Memory B cell (primary cell): ENCODE data around the gene CSNK1D.

Experiments
- ATAC-seq: fragments of 150-1000 bp; cut with Tn5 transposase; 2 replicates; pipeline ENCODE4 v1.10.0; 2021; ENCODE audit warnings: low read depth, mild to moderate bottlenecking, moderate library complexity
- DNase-seq, 2 donors: peaks; one replicate each; pipeline ENCODE4 v3.0.0; 2022; ENCODE audit warnings: low spot score in 2 of 2
- H3K27ac Mint-ChIP-seq: one replicate; pipeline ENCODE4 v1.8.0; 2022; ENCODE audit warnings: mild to moderate bottlenecking, moderate library complexity, mixed read lengths
- H3K27me3 Mint-ChIP-seq: one replicate; pipeline ENCODE4 v1.8.0; 2022; ENCODE audit warnings: mixed read lengths
- H3K36me3 Mint-ChIP-seq: one replicate; pipeline ENCODE4 v1.8.0; 2022; ENCODE audit warnings: mild to moderate bottlenecking, mixed read lengths
- H3K4me1 Mint-ChIP-seq: one replicate; pipeline ENCODE4 v1.8.0; 2022; ENCODE audit warnings: mixed read lengths
- H3K4me3 Mint-ChIP-seq: one replicate; pipeline ENCODE4 v1.8.0; 2022; ENCODE audit warnings: mild to moderate bottlenecking, moderate library complexity, mixed read lengths
- H3K9me3 Mint-ChIP-seq: one replicate; pipeline ENCODE4 v1.8.0; 2022; ENCODE audit warnings: mixed read lengths

The CSNK1D gene

DNA sequence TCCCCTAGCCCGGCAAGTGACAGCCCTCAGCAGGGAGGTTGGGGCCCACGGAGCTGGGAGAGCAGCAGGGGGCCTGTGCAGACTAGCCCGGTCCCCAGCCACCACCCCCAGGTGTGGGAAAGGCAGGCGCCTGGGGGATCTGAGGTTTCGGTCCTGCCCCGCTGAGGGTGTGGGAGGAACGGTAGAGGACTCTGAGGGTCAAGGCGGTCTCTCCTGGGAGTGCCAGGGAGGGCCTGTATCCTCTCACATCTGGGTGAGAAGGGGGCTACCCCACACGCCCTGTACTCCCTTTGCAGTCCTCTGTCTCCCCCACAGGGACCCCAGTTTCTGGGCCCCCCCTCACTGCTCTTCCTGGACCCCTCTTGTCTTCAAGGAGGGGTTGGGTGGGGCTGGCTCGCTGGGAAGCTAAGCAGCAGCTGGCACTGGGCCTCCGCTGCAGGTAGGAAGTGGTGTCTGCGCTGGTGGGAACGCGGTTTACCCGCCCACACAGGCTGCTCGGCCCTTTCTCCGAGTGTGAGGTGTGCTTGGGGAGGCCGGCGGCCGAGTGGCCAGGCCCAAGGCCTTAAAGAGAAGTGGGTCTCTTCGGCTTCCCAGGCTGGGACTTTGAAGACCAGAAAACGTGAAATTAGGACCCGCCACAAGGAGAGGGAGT lies 28.5 kb upstream of the CSNK1D start:
- Mint-ChIP-seq H3K27me3 (no peaks in the 10 kb centered on the region), H3K4me3 (peak overlapping the region; percentile 65), H3K36me3 (no peaks in the 10 kb centered on the region), H3K27ac (no peak overlapping the region), H3K9me3 (no peaks in the 10 kb centered on the region), H3K4me1 (peaks cover 32% of the 10 kb centered on the region)
- ATAC-seq, result no peak
- DNase-seq, result peak in 1 of 2 donors; percentile 50

DNA sequence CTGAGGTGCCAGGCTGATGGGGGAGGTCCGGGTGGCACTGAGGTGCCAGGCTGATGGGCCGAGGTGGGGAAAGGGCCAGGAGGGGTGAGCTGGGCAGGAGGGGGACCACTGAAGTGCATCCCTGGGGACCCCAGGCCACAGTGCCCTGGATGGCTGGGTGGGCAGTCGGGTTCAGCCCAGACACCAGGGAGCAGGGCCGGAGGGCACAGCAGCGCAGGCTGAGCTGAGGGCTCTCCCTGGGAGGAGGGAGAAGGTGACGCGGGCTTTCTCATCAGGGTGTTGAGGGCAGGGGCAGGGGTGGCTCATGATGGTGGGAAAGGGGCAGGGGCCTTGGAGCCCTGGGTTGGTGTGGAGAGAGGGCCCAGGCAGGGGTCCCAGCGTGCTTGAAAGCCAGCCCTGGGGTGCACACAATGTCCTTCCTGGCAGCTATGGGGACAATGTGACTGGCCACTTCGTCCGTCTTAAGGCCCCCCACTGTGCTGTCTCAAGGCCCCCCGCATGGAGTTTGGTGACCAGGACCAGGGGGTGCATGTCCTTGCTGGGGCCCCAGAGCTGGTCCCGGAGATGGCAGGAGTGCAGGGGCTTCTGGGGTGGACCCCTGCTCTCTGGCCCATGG lies 27.9 kb upstream of the CSNK1D start:
- DNase-seq, result peak in 1 of 2 donors; percentile 44
- H3K27ac Mint-ChIP-seq, result peak overlapping the region; percentile 99
- no peaks in the 10 kb centered on the region for H3K9me3 Mint-ChIP-seq
- no peaks in the 10 kb centered on the region for H3K36me3 Mint-ChIP-seq
- no peak for ATAC-seq
- peaks cover 37% of the 10 kb centered on the region for H3K4me1 Mint-ChIP-seq
- H3K4me3 Mint-ChIP-seq, result peak overlapping the region; percentile 65
- H3K27me3 Mint-ChIP-seq, result no peaks in the 10 kb centered on the region

GRCh38 chr17:82300707-82301270 lies 27.3 kb upstream of the CSNK1D start:
- H3K4me3 Mint-ChIP-seq, result peak overlapping the region; percentile 65

GRCh38 chr17:82300228-82300627 lies 26.7 kb upstream of the CSNK1D start:
- no peak for DNase-seq
- H3K9me3 Mint-ChIP-seq, result no peaks in the 10 kb centered on the region
- ATAC-seq, result no peak
- no peaks in the 10 kb centered on the region for H3K27me3 Mint-ChIP-seq
- no peaks in the 10 kb centered on the region for H3K36me3 Mint-ChIP-seq
- H3K27ac Mint-ChIP-seq, result peak overlapping the region; percentile 99
- peak overlapping the region; percentile 51 for H3K4me3 Mint-ChIP-seq
- H3K4me1 Mint-ChIP-seq, result peaks cover 37% of the 10 kb centered on the region

More at GRCh38 chr17:82300707-82301270, 27.3 kb upstream of the CSNK1D start:
- DNase-seq (peak; percentile 61 to 74), ATAC-seq (no peak)
- H3K27ac Mint-ChIP-seq, result peak overlapping the region; percentile 99
- H3K36me3 Mint-ChIP-seq, result no peaks in the 10 kb centered on the region
- no peaks in the 10 kb centered on the region for H3K9me3 Mint-ChIP-seq
- peaks cover 37% of the 10 kb centered on the region for H3K4me1 Mint-ChIP-seq
- H3K27me3 Mint-ChIP-seq, result no peaks in the 10 kb centered on the region

- Mint-ChIP-seq H3K9me3 (no peaks in the 10 kb centered on the region), H3K27ac (peak overlapping the region; percentile 99), H3K4me1 (peaks cover 41% of the 10 kb centered on the region), H3K36me3 (no peaks in the 10 kb centered on the region), H3K27me3 (no peaks in the 10 kb centered on the region), H3K4me3 (peak overlapping the region; percentile 70)
- no peak for DNase-seq
- no peak for ATAC-seq
Observed at GRCh38 chr17:82299452-82299851, 26.0 kb upstream of the CSNK1D start.

GRCh38 chr17:82298538-82299421 lies 25.3 kb upstream of the CSNK1D start:
- Mint-ChIP-seq H3K36me3 (no peaks in the 10 kb centered on the region), H3K9me3 (no peaks in the 10 kb centered on the region), H3K27ac (peak overlapping the region; percentile 99), H3K4me1 (peaks cover 45% of the 10 kb centered on the region), H3K27me3 (no peaks in the 10 kb centered on the region), H3K4me3 (peak overlapping the region; percentile 92)
- DNase-seq (no peak), ATAC-seq (peak; percentile 19)

GRCh38 chr17:82297714-82298537 lies 24.4 kb upstream of the CSNK1D start:
- no peaks in the 10 kb centered on the region for H3K36me3 Mint-ChIP-seq
- peak; percentile 81 for ATAC-seq
- peaks cover 45% of the 10 kb centered on the region for H3K4me1 Mint-ChIP-seq

GRCh38 chr17:82297280-82297713 lies 23.8 kb upstream of the CSNK1D start:
- peaks cover 44% of the 10 kb centered on the region for H3K4me1 Mint-ChIP-seq

More at GRCh38 chr17:82297714-82298537, 24.4 kb upstream of the CSNK1D start:
- Mint-ChIP-seq H3K9me3 (no peaks in the 10 kb centered on the region), H3K27ac (peak overlapping the region; percentile 99), H3K4me3 (peak overlapping the region; percentile 92), H3K27me3 (no peaks in the 10 kb centered on the region)
- peak; percentile 80 to 91 for DNase-seq

GRCh38 chr17:82296511-82297279 lies 23.2 kb upstream of the CSNK1D start:
- H3K9me3 Mint-ChIP-seq, result no peaks in the 10 kb centered on the region
- peaks cover 41% of the 10 kb centered on the region for H3K4me1 Mint-ChIP-seq
- ATAC-seq (no peak), DNase-seq (no peak)
- H3K27ac Mint-ChIP-seq, result peak overlapping the region; percentile 99
- H3K4me3 Mint-ChIP-seq, result peak overlapping the region; percentile 92
- H3K36me3 Mint-ChIP-seq, result no peaks in the 10 kb centered on the region
- no peaks in the 10 kb centered on the region for H3K27me3 Mint-ChIP-seq

More at GRCh38 chr17:82297280-82297713, 23.8 kb upstream of the CSNK1D start:
- no peaks in the 10 kb centered on the region for H3K27me3 Mint-ChIP-seq
- no peaks in the 10 kb centered on the region for H3K9me3 Mint-ChIP-seq
- H3K4me3 Mint-ChIP-seq, result peak overlapping the region; percentile 92
- H3K27ac Mint-ChIP-seq, result peak overlapping the region; percentile 99
- DNase-seq (peak; percentile 63 to 68), ATAC-seq (peak; percentile 33)
- H3K36me3 Mint-ChIP-seq, result no peaks in the 10 kb centered on the region

- DNase-seq, result no peak
- H3K27ac Mint-ChIP-seq, result no peak overlapping the region
- H3K4me3 Mint-ChIP-seq, result no peak overlapping the region
- ATAC-seq, result no peak
- H3K4me1 Mint-ChIP-seq, result peaks cover 31% of the 10 kb centered on the region
- H3K9me3 Mint-ChIP-seq, result no peaks in the 10 kb centered on the region
- H3K36me3 Mint-ChIP-seq, result no peaks in the 10 kb centered on the region
- no peaks in the 10 kb centered on the region for H3K27me3 Mint-ChIP-seq
Observed at GRCh38 chr17:82295472-82295814, 21.9 kb upstream of the CSNK1D start.

DNA sequence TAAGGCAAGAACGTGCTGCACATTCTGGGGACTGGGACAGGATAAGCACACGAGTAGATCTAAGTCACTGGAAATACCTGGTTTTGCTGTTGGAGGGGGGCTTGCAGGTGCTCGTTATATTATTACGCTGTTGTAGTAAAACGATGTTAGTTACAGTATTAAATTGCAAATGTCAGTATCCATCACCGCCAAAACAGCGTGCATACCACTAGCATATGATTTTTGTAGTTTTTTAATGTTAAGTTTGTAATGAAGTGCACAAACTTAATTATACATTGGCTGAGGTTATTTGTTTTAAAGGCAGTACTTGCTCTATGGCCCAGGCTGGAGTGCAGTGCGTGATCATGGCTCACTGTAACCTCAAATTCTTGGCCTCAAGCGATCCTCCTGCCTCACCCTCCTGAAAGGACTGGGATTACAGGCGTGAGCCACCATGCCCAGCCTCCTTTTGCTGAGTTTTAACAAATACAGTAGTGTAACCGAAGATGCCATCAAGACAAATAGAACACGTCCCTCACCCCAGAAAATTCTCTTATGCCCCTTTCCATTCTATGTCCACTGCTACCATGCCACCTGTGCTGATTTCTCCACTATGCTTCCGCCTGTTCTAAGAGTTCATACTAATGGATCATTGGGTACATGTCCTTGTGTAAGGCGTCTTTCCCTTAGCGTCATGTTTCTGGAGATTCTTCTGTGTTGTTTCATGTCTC lies 20.7 kb upstream of the CSNK1D start:
- Mint-ChIP-seq H3K36me3 (no peaks in the 10 kb centered on the region), H3K4me3 (peak overlapping the region; percentile 66), H3K27me3 (no peaks in the 10 kb centered on the region), H3K4me1 (peaks cover 26% of the 10 kb centered on the region), H3K9me3 (no peaks in the 10 kb centered on the region), H3K27ac (peak overlapping the region; percentile 76)
- DNase-seq, result no peak
- ATAC-seq, result no peak
